Mesenchymal stem cell (in vitro differentiated cells and primary cell): ENCODE measurements around the gene SCN4A.
A peak's percentile ranks its signal among the peaks of the same experiment; 100 is the strongest.

ENCODE experiments used
- DNase-seq: peaks from one replicate; pipeline ENCODE4 v3.0.0-alpha.2; 2013
- H2AFZ ChIP-seq: one replicate; pipeline ENCODE4 v1.6.1; 2013; ENCODE audit warnings: low read depth, mild to moderate bottlenecking, control low read depth, inconsistent platforms, low read length, moderate library complexity
- H2AK5ac ChIP-seq: 2 replicates; pipeline ENCODE4 v1.6.1; 2013; ENCODE audit warnings: low read length, moderate library complexity, mild to moderate bottlenecking, inconsistent platforms; ENCODE audit not compliant: severe bottlenecking
- H2BK120ac ChIP-seq: one replicate; pipeline ENCODE4 v1.6.1; 2013; ENCODE audit warnings: low read depth, mild to moderate bottlenecking, inconsistent platforms, low read length, moderate library complexity
- H2BK12ac ChIP-seq, 2 experiments: one replicate each; pipeline ENCODE4 v1.6.1; 2013; ENCODE audit warnings: inconsistent platforms in 2 of 2, low read length in 2 of 2, mild to moderate bottlenecking in 2 of 2, moderate library complexity in 2 of 2, control low read depth in 1 of 2
- H2BK15ac ChIP-seq: one replicate; pipeline ENCODE4 v1.6.1; 2013; ENCODE audit warnings: mild to moderate bottlenecking, low read depth, inconsistent platforms; ENCODE audit not compliant: poor library complexity, severe bottlenecking
- H2BK5ac ChIP-seq: 2 replicates; pipeline ENCODE4 v1.6.1; 2013; ENCODE audit warnings: low read depth, mild to moderate bottlenecking, low read length, control low read depth, inconsistent platforms; ENCODE audit not compliant: poor library complexity, severe bottlenecking
- H3K14ac ChIP-seq, 2 experiments: one replicate each; pipeline ENCODE4 v1.6.1; 2013; ENCODE audit warnings: inconsistent platforms in 2 of 2, low read length in 2 of 2, control low read depth in 1 of 2, mild to moderate bottlenecking in 1 of 2, moderate library complexity in 1 of 2
- H3K18ac ChIP-seq, 2 experiments: one replicate each; pipeline ENCODE4 v1.6.1; 2013; ENCODE audit warnings: inconsistent platforms in 2 of 2, low read length in 2 of 2, control low read depth in 1 of 2, low read depth in 1 of 2, mild to moderate bottlenecking in 1 of 2
- H3K23ac ChIP-seq, 2 experiments: one replicate each; pipeline ENCODE4 v1.6.1; 2013; ENCODE audit warnings: inconsistent platforms in 2 of 2, low read length in 2 of 2, mild to moderate bottlenecking in 2 of 2, moderate library complexity in 2 of 2, control low read depth in 1 of 2
- H3K27ac ChIP-seq: 2 replicates; pipeline ENCODE4 v1.5.1; 2013; ENCODE audit warnings: mild to moderate bottlenecking, moderate library complexity, low read length, control low read depth, inconsistent platforms; ENCODE audit not compliant: poor library complexity, severe bottlenecking
- H3K27me3 ChIP-seq, 2 experiments: 2 replicates each; pipeline versions ENCODE4 v1.6.1 to v1.7.0; 2013; ENCODE audit warnings: low read length in 2 of 2, mild to moderate bottlenecking in 2 of 2, moderate library complexity in 2 of 2, control low read depth in 1 of 2, inconsistent platforms in 1 of 2; ENCODE audit not compliant: control insufficient read depth in 1 of 2, insufficient read depth in 1 of 2
- H3K36me3 ChIP-seq, 2 experiments: 2 replicates each; pipeline versions ENCODE4 v1.6.1 to v1.7.0; 2013; ENCODE audit warnings: low read length in 2 of 2, control low read depth in 1 of 2, inconsistent platforms in 1 of 2, low read depth in 1 of 2, mild to moderate bottlenecking in 1 of 2; ENCODE audit not compliant: insufficient read depth in 2 of 2, control insufficient read depth in 1 of 2
- H3K4ac ChIP-seq, 2 experiments: one replicate each; pipeline ENCODE4 v1.6.1; 2013; ENCODE audit warnings: inconsistent platforms in 2 of 2, low read length in 2 of 2, mild to moderate bottlenecking in 2 of 2, moderate library complexity in 2 of 2, control low read depth in 1 of 2, low read depth in 1 of 2
- H3K4me1 ChIP-seq: 2 replicates; pipeline ENCODE4 v1.6.1; 2013; ENCODE audit warnings: low read depth, low read length, control low read depth; ENCODE audit not compliant: control insufficient read depth, insufficient read depth
- H3K4me2 ChIP-seq: 2 replicates; pipeline ENCODE4 v1.6.1; 2013; ENCODE audit warnings: low read length, mild to moderate bottlenecking, inconsistent platforms; ENCODE audit not compliant: poor library complexity, severe bottlenecking
- H3K4me3 ChIP-seq, 2 experiments: 2 replicates each; pipeline versions ENCODE4 v1.5.1 to v1.7.0; 2013; ENCODE audit warnings: low read length in 2 of 2, mild to moderate bottlenecking in 2 of 2, control low read depth in 1 of 2, low read depth in 1 of 2; ENCODE audit not compliant: insufficient read depth in 1 of 2
- H3K79me1 ChIP-seq: replicated peaks from 2 replicates; pipeline ENCODE4 v1.6.1; 2013; ENCODE audit warnings: mild to moderate bottlenecking, control low read depth, low read length, inconsistent platforms; ENCODE audit not compliant: poor library complexity, severe bottlenecking
- H3K9ac ChIP-seq: 2 replicates; pipeline ENCODE4 v1.7.0; 2013; ENCODE audit warnings: mild to moderate bottlenecking, low read length, moderate library complexity
- H3K9me3 ChIP-seq: 2 replicates; pipeline ENCODE4 v1.7.0; 2013; ENCODE audit warnings: mild to moderate bottlenecking, low read length; ENCODE audit not compliant: control insufficient read depth
- H4K8ac ChIP-seq: one replicate; pipeline ENCODE4 v1.6.1; 2013; ENCODE audit warnings: inconsistent platforms, mild to moderate bottlenecking, low read length, moderate library complexity
- H4K91ac ChIP-seq: one replicate; pipeline ENCODE4 v1.6.1; 2013; ENCODE audit warnings: mild to moderate bottlenecking, low read length, inconsistent platforms
- WGBS: methylation state at CpG from one replicate; pipeline ENCODE4 v1.1.7; 2013; ENCODE audit warnings: mixed read lengths; 5-methylcytosine and 5-hydroxymethylcytosine counted together

SCN4A gene

GRCh38 chr17:63978272-63979200 lies 5.8 kb upstream of the SCN4A start:
- Histone ChIP-seq H2BK12ac (no peak overlapping the region), H4K91ac (no peak overlapping the region), H2BK120ac (no peak overlapping the region), H3K4me3 (no peak overlapping the region), H3K14ac (no peak overlapping the region), H3K9ac (no peak overlapping the region), H3K4ac (no peak overlapping the region), H2AK5ac (no peak overlapping the region), H3K27ac (no peak overlapping the region), H3K4me2 (no peak overlapping the region), H3K36me3 (no peaks in the 10 kb centered on the region), H2AFZ (no peak overlapping the region), H3K79me1 (no peaks in the 10 kb centered on the region), H3K9me3 (peaks cover 5% of the 10 kb centered on the region), H2BK15ac (no peak overlapping the region), H3K23ac (no peak overlapping the region), H3K18ac (no peak overlapping the region), H4K8ac (no peak overlapping the region), H3K4me1 (peaks cover 16% of the 10 kb centered on the region), H3K27me3 (peaks cover 7 to 11% of the 10 kb centered on the region in 2 experiments), H2BK5ac (no peak overlapping the region)
- DNase-seq: no peak
- 87% methylated on average over 12 of the region's 13 CpGs for WGBS

GRCh38 chr17:63976702-63977101 lies 4.0 kb upstream of the SCN4A start:
- Histone ChIP-seq H2BK120ac (no peak overlapping the region), H3K4me2 (no peak overlapping the region), H2AK5ac (no peak overlapping the region), H3K4me1 (peaks cover 17% of the 10 kb centered on the region), H2BK15ac (no peak overlapping the region), H3K4me3 (no peak overlapping the region), H4K91ac (no peak overlapping the region), H3K18ac (no peak overlapping the region), H4K8ac (no peak overlapping the region), H3K9ac (no peak overlapping the region), H3K36me3 (no peaks in the 10 kb centered on the region), H2BK5ac (no peak overlapping the region), H3K79me1 (no peaks in the 10 kb centered on the region), H2BK12ac (no peak overlapping the region), H3K27ac (no peak overlapping the region), H3K14ac (no peak overlapping the region), H2AFZ (no peak overlapping the region), H3K4ac (no peak overlapping the region), H3K27me3 (peaks cover 7 to 11% of the 10 kb centered on the region in 2 experiments), H3K9me3 (peaks cover under 1% of the 10 kb centered on the region), H3K23ac (no peak overlapping the region)
- no peak for DNase-seq
- 84% methylated on average over 3 of the region's 3 CpGs for WGBS

GRCh38 chr17:63975541-63976092 lies 2.9 kb upstream of the SCN4A start:
- H2BK15ac ChIP-seq: no peak overlapping the region
- no peak overlapping the region for H2AK5ac ChIP-seq
- H3K4me3 ChIP-seq: no peak overlapping the region
- no peaks in the 10 kb centered on the region for H3K79me1 ChIP-seq
- H3K27ac ChIP-seq: no peak overlapping the region
- H3K4me2 ChIP-seq: no peak overlapping the region
- no peak overlapping the region for H4K91ac ChIP-seq
- H2BK12ac ChIP-seq: no peak overlapping the region
- no peak for DNase-seq
- H3K23ac ChIP-seq: no peak overlapping the region
- no peak overlapping the region for H3K14ac ChIP-seq
- no peak overlapping the region for H4K8ac ChIP-seq
- H3K4me1 ChIP-seq: peaks cover 17% of the 10 kb centered on the region
- H3K4ac ChIP-seq: no peak overlapping the region
- H2BK5ac ChIP-seq: no peak overlapping the region
- H2BK120ac ChIP-seq: no peak overlapping the region
- no peak overlapping the region for H2AFZ ChIP-seq
- H3K9ac ChIP-seq: no peak overlapping the region
- H3K36me3 ChIP-seq: no peaks in the 10 kb centered on the region
- peaks cover 7 to 11% of the 10 kb centered on the region in 2 experiments for H3K27me3 ChIP-seq
- no peaks in the 10 kb centered on the region for H3K9me3 ChIP-seq
- no peak overlapping the region for H3K18ac ChIP-seq
- 92% methylated on average over 2 of the region's 2 CpGs for WGBS

- Histone ChIP-seq H3K79me1 (no peaks in the 10 kb centered on the region), H3K27ac (no peak overlapping the region), H4K8ac (no peak overlapping the region), H4K91ac (no peak overlapping the region), H3K27me3 (peaks cover 7 to 19% of the 10 kb centered on the region in 2 experiments), H3K36me3 (no peaks in the 10 kb centered on the region), H2BK15ac (no peak overlapping the region), H3K23ac (no peak overlapping the region), H3K4me1 (peaks cover 17% of the 10 kb centered on the region), H2BK120ac (no peak overlapping the region), H3K4me2 (no peak overlapping the region), H2AFZ (no peak overlapping the region), H3K4me3 (no peak overlapping the region), H3K18ac (no peak overlapping the region), H3K9me3 (no peaks in the 10 kb centered on the region), H3K14ac (no peak overlapping the region), H2BK12ac (no peak overlapping the region), H3K9ac (peak overlapping the region; percentile 29), H3K4ac (no peak overlapping the region), H2BK5ac (no peak overlapping the region), H2AK5ac (no peak overlapping the region)
- peak; percentile 43 for DNase-seq
- 49% methylated on average over 9 of the region's 10 CpGs for WGBS
Observed at GRCh38 chr17:63974594-63975192, 2.0 kb upstream of the SCN4A start.
